Esophagus squamous epithelium (tissue), 5 donors: Measurements from ENCODE around the gene ADIPOR2. TPM values are rescaled to one million over a fixed set of nuclear protein-coding genes. Genes with fewer than 3 reads are reported as not detected.

Experiments used
- DNase-seq: peaks from one replicate; lab custom pipeline; 2025; lab: John Stamatoyannopoulos, UW
- H3K27ac ChIP-seq, 4 donors: fragments of 200-600 bp; sonication (generic); one replicate each; pipeline ENCODE4 v1.5.1; 2016 to 2019; ENCODE audit warnings: mild to moderate bottlenecking in 1 of 4
- H3K27me3 ChIP-seq, 4 donors: fragments of 200-600 bp; sonication (generic); 1 replicate in 3 of 4; 2 replicates in 1 of 4; pipeline versions ENCODE4 v1.5.1 to v1.6.0; 2017 to 2021; ENCODE audit warnings: antibody characterized with exemption in 1 of 4
- H3K36me3 ChIP-seq, 3 donors: fragments of 200-600 bp; sonication (generic); one replicate each; pipeline ENCODE4 v1.5.1; 2016 to 2019
- H3K4me1 ChIP-seq, 3 donors: fragments of 200-600 bp; sonication (generic); one replicate each; pipeline ENCODE4 v1.5.1; 2017 to 2019
- H3K4me3 ChIP-seq, 4 donors: fragments of 200-600 bp; sonication (generic); 1 replicate in 3 of 4; 2 replicates in 1 of 4; pipeline ENCODE4 v1.5.1; 2016 to 2019; ENCODE audit warnings: mild to moderate bottlenecking in 2 of 4, moderate library complexity in 1 of 4
- H3K9me3 ChIP-seq, 3 donors: fragments of 200-600 bp; sonication (generic); one replicate each; pipeline ENCODE4 v1.5.1; 2016 to 2019
- POLR2A ChIP-seq, 4 donors: fragments of 450-650 bp; IDR thresholded peaks; one replicate each; pipeline ENCODE4 v1.6.1; 2017; ENCODE audit warnings: antibody characterized with exemption in 4 of 4, mild to moderate bottlenecking in 4 of 4, moderate library complexity in 3 of 4
- WGBS, 2 donors: methylation state at CpG; one replicate each; pipeline ENCODE4 v1.1.5; 2018; 5-methylcytosine and 5-hydroxymethylcytosine counted together
- intact Hi-C: fragments of 100-400 bp; cut with DNase I; formaldehyde crosslinking; loops from one replicate; pipeline ENCODE4 v1.15.0; 2022
- total RNA-seq, 4 donors: library from RNA; depleted of rRNA; stranded (reverse); fragments of >200 nt; gene quantifications; one replicate each; pipeline ENCODE4 v1.1.0, GENCODE V29; 2016
- TF ChIP-seq, protein P1 (sequence below), 6 experiments: fragments of 450-650 bp in 4 of 6; fragments of 200-600 bp in 2 of 6; sonication (generic) in 2 of 6; IDR thresholded peaks; one replicate each; pipeline ENCODE4 v1.5.1; 2016 to 2019; ENCODE audit warnings: antibody characterized with exemption in 6 of 6, mild to moderate bottlenecking in 4 of 6, moderate library complexity in 4 of 6
- donor health status: DM: yes; HTN: yes; CAD: no.

The ADIPOR2 gene
- total RNA-seq, 4 donors from 2014 or later = 29.1 to 49.4 (median 31.1) TPM

DNA sequence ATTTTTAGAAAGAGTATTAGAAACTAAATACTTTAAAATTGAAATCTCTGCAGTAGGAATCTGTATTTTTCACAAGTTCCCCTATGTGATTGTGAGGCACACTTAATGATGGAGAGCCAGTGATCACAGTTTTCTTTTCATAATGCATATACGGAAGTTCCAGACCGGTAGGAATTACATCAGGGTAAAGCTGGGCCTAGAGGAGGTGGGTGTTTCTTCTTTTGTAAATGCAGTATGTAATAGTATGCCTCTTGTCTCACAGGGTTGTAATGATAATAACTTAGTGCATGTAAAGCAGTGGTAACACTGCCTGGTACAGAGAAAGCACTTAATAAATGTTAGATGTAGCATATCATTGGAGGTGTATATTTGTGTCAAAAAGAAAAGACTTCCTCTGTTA is 72.3 kb downstream of the ADIPOR2 start:
- DNase-seq = no peak
- Histone ChIP-seq H3K4me1 (peaks cover 0 to 14% (median 0%) of the 10 kb centered on the region in 3 donors), H3K4me3 (no peak overlapping the region), H3K27me3 (no peaks in the 10 kb centered on the region), H3K9me3 (no peaks in the 10 kb centered on the region), H3K27ac (no peak overlapping the region), H3K36me3 (peaks cover 0 to 14% (median 0%) of the 10 kb centered on the region in 3 donors)
- intact Hi-C loops = no loop called here
- 79 to 97% methylated on average over 2 of the region's 2 CpGs for WGBS, 2 donors
- no peak for TF ChIP-seq POLR2A (IDR thresholded peaks at IDR 0.05)
- TF ChIP-seq, protein P1, sequence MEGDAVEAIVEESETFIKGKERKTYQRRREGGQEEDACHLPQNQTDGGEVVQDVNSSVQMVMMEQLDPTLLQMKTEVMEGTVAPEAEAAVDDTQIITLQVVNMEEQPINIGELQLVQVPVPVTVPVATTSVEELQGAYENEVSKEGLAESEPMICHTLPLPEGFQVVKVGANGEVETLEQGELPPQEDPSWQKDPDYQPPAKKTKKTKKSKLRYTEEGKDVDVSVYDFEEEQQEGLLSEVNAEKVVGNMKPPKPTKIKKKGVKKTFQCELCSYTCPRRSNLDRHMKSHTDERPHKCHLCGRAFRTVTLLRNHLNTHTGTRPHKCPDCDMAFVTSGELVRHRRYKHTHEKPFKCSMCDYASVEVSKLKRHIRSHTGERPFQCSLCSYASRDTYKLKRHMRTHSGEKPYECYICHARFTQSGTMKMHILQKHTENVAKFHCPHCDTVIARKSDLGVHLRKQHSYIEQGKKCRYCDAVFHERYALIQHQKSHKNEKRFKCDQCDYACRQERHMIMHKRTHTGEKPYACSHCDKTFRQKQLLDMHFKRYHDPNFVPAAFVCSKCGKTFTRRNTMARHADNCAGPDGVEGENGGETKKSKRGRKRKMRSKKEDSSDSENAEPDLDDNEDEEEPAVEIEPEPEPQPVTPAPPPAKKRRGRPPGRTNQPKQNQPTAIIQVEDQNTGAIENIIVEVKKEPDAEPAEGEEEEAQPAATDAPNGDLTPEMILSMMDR (IDR thresholded peaks at IDR 0.05) = no peak

DNA sequence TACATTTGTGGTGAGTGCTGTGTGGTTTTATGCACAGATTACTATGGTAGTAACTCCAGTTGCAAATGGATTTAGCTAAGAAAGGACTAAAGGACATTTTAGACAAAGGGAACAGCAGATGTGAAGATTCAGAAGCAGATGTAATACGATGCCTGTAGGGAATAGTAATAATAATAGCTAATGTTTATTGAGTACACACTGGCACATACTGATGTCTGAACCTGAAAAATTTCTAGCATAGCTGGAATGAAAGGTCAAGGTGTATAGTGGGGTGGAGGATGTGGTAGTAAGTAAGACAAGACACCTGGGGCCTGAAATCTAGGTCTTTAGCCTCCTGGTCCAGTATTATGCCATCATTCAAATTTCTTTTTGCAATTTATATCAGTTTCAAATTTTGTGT is 75.2 kb downstream of the ADIPOR2 start:
- H3K27ac ChIP-seq = no peak overlapping the region
- no peak overlapping the region for H3K4me3 ChIP-seq
- no peaks in the 10 kb centered on the region for H3K9me3 ChIP-seq
- no peak for DNase-seq
- WGBS, 2 donors = 76 to 88% methylated on average over 1 of the region's 1 CpG
- peaks cover 0 to 22% (median 0%) of the 10 kb centered on the region in 3 donors for H3K36me3 ChIP-seq
- TF ChIP-seq POLR2A (IDR thresholded peaks at IDR 0.05) = no peak
- TF ChIP-seq, protein P1 (IDR thresholded peaks at IDR 0.05) = no peak
- H3K27me3 ChIP-seq = no peaks in the 10 kb centered on the region
- H3K4me1 ChIP-seq = no peaks in the 10 kb centered on the region
- intact Hi-C loops = no loop called here

DNA sequence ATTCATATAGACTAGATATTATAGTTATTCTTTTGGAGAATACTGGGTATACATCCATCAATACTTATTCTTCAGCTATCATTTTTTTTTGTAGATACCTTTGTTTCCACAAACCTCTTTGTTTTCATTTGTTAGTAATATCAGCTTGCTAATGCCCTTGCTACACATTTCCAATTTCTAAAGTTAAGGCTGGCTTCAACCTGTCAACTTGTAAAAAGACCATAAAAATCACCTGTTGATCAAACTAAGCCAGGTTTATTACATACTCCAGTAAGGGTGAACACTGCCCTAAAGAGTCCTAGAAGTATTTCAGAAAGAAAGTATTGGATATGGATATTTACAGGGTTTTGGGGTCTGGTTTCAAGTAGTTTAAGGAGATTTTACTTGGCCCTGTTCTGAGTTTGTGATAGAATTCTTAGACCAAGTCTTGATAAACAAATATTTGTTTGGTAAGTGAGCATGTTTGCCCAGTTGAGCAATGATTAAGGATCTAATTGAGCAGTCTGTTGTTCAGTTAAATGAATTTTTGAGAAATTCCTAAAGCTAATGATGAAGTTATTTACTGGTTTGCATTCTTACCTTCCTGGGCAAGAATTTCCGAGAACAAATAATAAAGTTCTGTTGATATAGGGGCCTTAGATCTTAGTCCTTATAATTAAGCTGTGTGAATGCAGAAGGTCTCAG is 76.7 kb downstream of the ADIPOR2 start:
- Histone ChIP-seq H3K27ac (no peak overlapping the region), H3K9me3 (no peaks in the 10 kb centered on the region), H3K27me3 (no peaks in the 10 kb centered on the region), H3K4me3 (no peak overlapping the region), H3K36me3 (peaks cover 0 to 24% (median 0%) of the 10 kb centered on the region in 3 donors), H3K4me1 (no peaks in the 10 kb centered on the region)
- TF ChIP-seq, protein P1 (IDR thresholded peaks at IDR 0.05) = no peak
- TF ChIP-seq POLR2A (IDR thresholded peaks at IDR 0.05) = no peak
- 88 to 95% methylated on average over 1 of the region's 1 CpG for WGBS, 2 donors
- DNase-seq = no peak
- intact Hi-C loops = no loop called here

DNA sequence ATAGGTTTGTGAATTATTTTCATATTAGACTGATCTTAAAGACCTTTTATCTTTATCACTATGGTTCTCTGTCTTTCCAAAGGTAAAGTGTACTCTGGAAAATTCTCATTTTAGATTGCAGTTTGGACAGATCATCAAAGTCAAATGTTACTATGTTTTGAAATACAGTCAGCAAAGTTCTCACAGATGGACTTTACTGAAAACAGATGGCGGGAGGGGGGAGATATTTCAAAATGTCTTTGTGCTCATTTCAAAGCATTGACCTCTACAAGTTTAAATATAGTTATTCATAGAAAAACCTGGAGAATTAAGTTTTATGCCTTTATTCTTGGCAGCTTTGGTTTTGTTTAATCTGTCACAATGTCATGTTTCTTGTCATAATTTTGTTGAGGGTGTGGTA is 77.7 kb downstream of the ADIPOR2 start:
- Histone ChIP-seq H3K9me3 (no peaks in the 10 kb centered on the region), H3K27ac (no peak overlapping the region), H3K4me3 (no peak overlapping the region), H3K27me3 (no peaks in the 10 kb centered on the region), H3K4me1 (no peaks in the 10 kb centered on the region), H3K36me3 (peaks cover 0 to 34% (median 0%) of the 10 kb centered on the region in 3 donors)
- no peak for DNase-seq
- TF ChIP-seq, protein P1 (IDR thresholded peaks at IDR 0.05) = no peak
- no peak for TF ChIP-seq POLR2A (IDR thresholded peaks at IDR 0.05)
- intact Hi-C loops = no loop called here
- 86 to 100% methylated on average over 1 of the region's 1 CpG for whole genome bisulfite sequencing, 2 donors

DNA sequence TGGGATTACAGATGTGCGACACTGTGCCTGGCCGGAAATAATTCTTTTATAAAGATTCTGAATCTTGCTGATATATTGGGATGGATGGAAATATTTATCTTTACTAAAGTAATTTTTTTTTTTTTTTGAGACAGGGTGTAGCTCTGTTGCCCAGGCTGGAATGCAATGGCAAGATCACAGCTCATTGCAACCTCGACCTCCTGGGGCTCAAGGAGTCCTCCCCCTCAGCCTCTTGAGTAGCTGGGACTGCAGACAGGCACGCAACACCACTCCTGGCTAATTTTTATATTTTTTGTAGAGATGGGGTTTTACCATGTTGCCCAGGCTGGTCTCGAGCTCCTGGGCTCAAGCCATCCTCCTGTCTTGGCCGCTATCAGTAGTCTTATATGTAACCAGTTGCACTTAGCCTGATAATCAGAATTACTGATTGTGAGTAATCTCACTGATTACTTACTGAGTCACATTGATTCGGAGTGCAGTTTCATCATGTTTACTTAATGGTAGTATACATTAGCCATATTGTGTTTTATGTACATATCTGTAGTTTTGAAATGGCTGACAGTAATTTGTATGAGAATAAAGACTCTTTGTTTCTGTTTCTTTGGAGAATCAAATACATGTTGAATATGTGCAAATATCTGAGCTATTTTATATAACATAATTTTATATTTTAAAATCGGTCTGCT is 79.1 kb downstream of the ADIPOR2 start:
- WGBS, 2 donors = 78 to 81% methylated on average over 8 of the region's 8 CpGs
- Histone ChIP-seq H3K27me3 (no peaks in the 10 kb centered on the region), H3K9me3 (no peaks in the 10 kb centered on the region), H3K4me1 (no peaks in the 10 kb centered on the region), H3K4me3 (no peak overlapping the region), H3K27ac (no peak overlapping the region), H3K36me3 (peaks cover 0 to 42% (median 0%) of the 10 kb centered on the region in 3 donors)
- TF ChIP-seq, protein P1 (IDR thresholded peaks at IDR 0.05) = no peak
- TF ChIP-seq POLR2A (IDR thresholded peaks at IDR 0.05) = no peak
- DNase-seq = no peak
- intact Hi-C loops = no loop called here
